Naive thymus-derived CD8-positive, alpha-beta T cell (primary cell): Measurements from ENCODE around the gene DRAM1. TPM values are rescaled to one million over a fixed set of nuclear protein-coding genes. Genes with fewer than 3 reads are reported as not detected.

Experiments
- ATAC-seq, 2 donors: fragments of 150-1000 bp; cut with Tn5 transposase in 1 of 2; sonication (Bioruptor Pico), chemical (Tn5 transposase) in 1 of 2; 1 replicate in 1 of 2; 2 replicates in 1 of 2; pipeline ENCODE4 v1.10.0; 2021; ENCODE audit warnings: mild to moderate bottlenecking in 2 of 2, moderate library complexity in 2 of 2
- POLR2A ChIA-PET: fragments of 350-600 bp; sonication (Branson Sonifier 250); formaldehyde crosslinking; loops from one replicate; lab custom pipeline; 2021; ENCODE audit warnings: antibody characterized with exemption; lab: Charles Lee
- DNase-seq, 10 donors: peaks; one replicate each; pipeline versions ENCODE4 v3.0.0 to v3.0.0-alpha.2; 2020 to 2022
- H3K27ac Mint-ChIP-seq, 10 donors: one replicate each; pipeline ENCODE4 v1.8.0; 2020 to 2022; ENCODE audit warnings: mild to moderate bottlenecking in 10 of 10, mixed read lengths in 10 of 10, moderate library complexity in 4 of 10, inconsistent platforms in 1 of 10
- H3K27me3 Mint-ChIP-seq, 5 donors: one replicate each; pipeline ENCODE4 v1.8.0; 2021 to 2022; ENCODE audit warnings: mixed read lengths in 5 of 5
- H3K36me3 Mint-ChIP-seq, 3 donors: one replicate each; pipeline ENCODE4 v1.8.0; 2020 to 2022; ENCODE audit warnings: mixed read lengths in 3 of 3, mild to moderate bottlenecking in 2 of 3, inconsistent platforms in 1 of 3
- H3K4me1 Mint-ChIP-seq, 4 donors: one replicate each; pipeline ENCODE4 v1.8.0; 2021 to 2022; ENCODE audit warnings: mixed read lengths in 4 of 4
- H3K4me3 Mint-ChIP-seq, 10 donors: one replicate each; pipeline ENCODE4 v1.8.0; 2020 to 2022; ENCODE audit warnings: mild to moderate bottlenecking in 10 of 10, mixed read lengths in 10 of 10, moderate library complexity in 6 of 10, inconsistent platforms in 1 of 10
- H3K9me3 Mint-ChIP-seq, 9 donors: one replicate each; pipeline ENCODE4 v1.8.0; 2020 to 2022; ENCODE audit warnings: mixed read lengths in 9 of 9, mild to moderate bottlenecking in 3 of 9, inconsistent platforms in 1 of 9, moderate library complexity in 1 of 9
- polyA plus RNA-seq, 3 donors: library from polyadenylated mRNA; unstranded; fragments of 300-500 nt; fragmentation: Illumina TruSeq; gene quantifications; one replicate each; pipeline ENCODE4 v1.2.3, GENCODE V29; 2021
- total RNA-seq, 8 experiments: library from RNA in 2 of 8; stranded (reverse) in 2 of 8; gene quantifications; one replicate each; pipeline ENCODE4 v1.2.3 and lab custom pipeline; 2021 to 2026

DRAM1 gene
- total and polyA plus RNA-seq, 5 experiments from 2014 or later = 1.2 to 3.3 (median 1.6) TPM

- H3K27ac Mint-ChIP-seq = peak overlapping the region in 2 of 10 donors; percentile 18 to 47
- H3K9me3 Mint-ChIP-seq = no peaks in the 10 kb centered on the region
- ATAC-seq (no peak), DNase-seq (no peak)
- H3K27me3 Mint-ChIP-seq = peaks cover 0 to 9% (median 1%) of the 10 kb centered on the region in 5 donors
- no peak overlapping the region for H3K4me3 Mint-ChIP-seq
- H3K36me3 Mint-ChIP-seq = no peaks in the 10 kb centered on the region
- H3K4me1 Mint-ChIP-seq = peaks cover 0 to 4% (median 0%) of the 10 kb centered on the region in 4 donors
- POLR2A ChIA-PET = no interaction called here
Observed at GRCh38 chr12:101924618-101925017, 47.2 kb downstream of the DRAM1 start.

GRCh38 chr12:101925361-101925760, 48.0 kb downstream of the DRAM1 start:
- Mint-ChIP-seq H3K27me3 (peaks cover 0 to 10% (median 1%) of the 10 kb centered on the region in 5 donors), H3K9me3 (no peaks in the 10 kb centered on the region), H3K4me1 (peaks cover 0 to 4% (median 0%) of the 10 kb centered on the region in 4 donors), H3K4me3 (no peak overlapping the region), H3K36me3 (no peaks in the 10 kb centered on the region), H3K27ac (no peak overlapping the region)
- POLR2A ChIA-PET = no interaction called here
- DNase-seq = no peak
- ATAC-seq = no peak

GRCh38 chr12:101925935-101926334, 48.6 kb downstream of the DRAM1 start:
- ATAC-seq (no peak), DNase-seq (no peak)
- no peaks in the 10 kb centered on the region for H3K36me3 Mint-ChIP-seq
- peaks cover 0 to 7% (median 0%) of the 10 kb centered on the region in 4 donors for H3K4me1 Mint-ChIP-seq
- H3K27ac Mint-ChIP-seq = no peak overlapping the region
- POLR2A ChIA-PET = no interaction called here
- no peaks in the 10 kb centered on the region for H3K9me3 Mint-ChIP-seq
- H3K4me3 Mint-ChIP-seq = no peak overlapping the region
- H3K27me3 Mint-ChIP-seq = peaks cover 0 to 12% (median 4%) of the 10 kb centered on the region in 5 donors

GRCh38 chr12:101927036-101927435, 49.7 kb downstream of the DRAM1 start:
- peaks cover 0 to 17% (median 0%) of the 10 kb centered on the region in 4 donors for H3K4me1 Mint-ChIP-seq
- H3K27me3 Mint-ChIP-seq = peaks cover 0 to 12% (median 4%) of the 10 kb centered on the region in 5 donors
- H3K36me3 Mint-ChIP-seq = no peaks in the 10 kb centered on the region
- no peak for ATAC-seq
- H3K27ac Mint-ChIP-seq = no peak overlapping the region
- no peak for DNase-seq
- no peaks in the 10 kb centered on the region for H3K9me3 Mint-ChIP-seq
- POLR2A ChIA-PET = no interaction called here
- no peak overlapping the region for H3K4me3 Mint-ChIP-seq

- Mint-ChIP-seq H3K36me3 (no peaks in the 10 kb centered on the region), H3K4me3 (peak overlapping the region in 1 of 10 donors; percentile 39), H3K9me3 (no peaks in the 10 kb centered on the region), H3K27ac (no peak overlapping the region), H3K4me1 (peaks cover 0 to 20% (median 0%) of the 10 kb centered on the region in 4 donors), H3K27me3 (peaks cover 0 to 12% (median 4%) of the 10 kb centered on the region in 5 donors)
- POLR2A ChIA-PET = no interaction called here
- ATAC-seq (no peak), DNase-seq (no peak)
Observed at GRCh38 chr12:101927999-101928398, 50.6 kb downstream of the DRAM1 start.

GRCh38 chr12:101928556-101928955, 51.2 kb downstream of the DRAM1 start:
- Mint-ChIP-seq H3K27me3 (peaks cover 0 to 12% (median 4%) of the 10 kb centered on the region in 5 donors), H3K36me3 (no peaks in the 10 kb centered on the region), H3K4me1 (peaks cover 0 to 24% (median 0%) of the 10 kb centered on the region in 4 donors), H3K4me3 (no peak overlapping the region), H3K27ac (no peak overlapping the region), H3K9me3 (no peaks in the 10 kb centered on the region)
- DNase-seq = no peak
- POLR2A ChIA-PET = no interaction called here
- ATAC-seq = no peak

GRCh38 chr12:101929365-101930041, 52.1 kb downstream of the DRAM1 start:
- Mint-ChIP-seq H3K4me1 (peaks cover 0 to 30% (median 0%) of the 10 kb centered on the region in 4 donors), H3K4me3 (no peak overlapping the region), H3K36me3 (no peaks in the 10 kb centered on the region), H3K27ac (no peak overlapping the region), H3K27me3 (peaks cover 0 to 12% (median 4%) of the 10 kb centered on the region in 5 donors), H3K9me3 (no peaks in the 10 kb centered on the region)
- ATAC-seq (no peak), DNase-seq (no peak)
- POLR2A ChIA-PET = no interaction called here

- POLR2A ChIA-PET = no interaction called here
- peaks cover 0 to 12% (median 4%) of the 10 kb centered on the region in 5 donors for H3K27me3 Mint-ChIP-seq
Observed at GRCh38 chr12:101931498-101932326, 54.3 kb downstream of the DRAM1 start.

GRCh38 chr12:101933866-101934514, 56.6 kb downstream of the DRAM1 start:
- H3K4me1 Mint-ChIP-seq = peaks cover 0 to 45% (median 0%) of the 10 kb centered on the region in 4 donors
- no peak overlapping the region for H3K4me3 Mint-ChIP-seq
- POLR2A ChIA-PET = no interaction called here
- H3K27me3 Mint-ChIP-seq = peaks cover 0 to 17% (median 3%) of the 10 kb centered on the region in 5 donors
- H3K36me3 Mint-ChIP-seq = no peaks in the 10 kb centered on the region
- H3K27ac Mint-ChIP-seq = no peak overlapping the region
- DNase-seq = no peak
- ATAC-seq = no peak
- H3K9me3 Mint-ChIP-seq = no peaks in the 10 kb centered on the region

More at GRCh38 chr12:101931498-101932326, 54.3 kb downstream of the DRAM1 start:
- Mint-ChIP-seq H3K4me3 (peak overlapping the region in 1 of 10 donors; percentile 6), H3K36me3 (no peaks in the 10 kb centered on the region), H3K27ac (peak overlapping the region in 1 of 10 donors; percentile 56), H3K9me3 (no peaks in the 10 kb centered on the region), H3K4me1 (peaks cover 0 to 48% (median 0%) of the 10 kb centered on the region in 4 donors)
- no peak for DNase-seq
- no peak for ATAC-seq

GRCh38 chr12:101935890-101936746, 58.7 kb downstream of the DRAM1 start:
- Mint-ChIP-seq H3K4me3 (no peak overlapping the region), H3K27ac (no peak overlapping the region), H3K27me3 (peaks cover 2 to 15% (median 5%) of the 10 kb centered on the region in 5 donors), H3K9me3 (no peaks in the 10 kb centered on the region), H3K36me3 (no peaks in the 10 kb centered on the region), H3K4me1 (peaks cover 0 to 46% (median 0%) of the 10 kb centered on the region in 4 donors)
- DNase-seq (no peak), ATAC-seq (no peak)
- POLR2A ChIA-PET = no interaction called here

- Mint-ChIP-seq H3K9me3 (no peaks in the 10 kb centered on the region), H3K4me1 (peaks cover 0 to 31% (median 0%) of the 10 kb centered on the region in 4 donors), H3K27ac (peak overlapping the region in 1 of 10 donors; percentile 9), H3K27me3 (peaks cover 2 to 20% (median 5%) of the 10 kb centered on the region in 5 donors), H3K4me3 (no peak overlapping the region), H3K36me3 (no peaks in the 10 kb centered on the region)
- POLR2A ChIA-PET = no interaction called here
- DNase-seq (no peak), ATAC-seq (no peak)
Observed at GRCh38 chr12:101939306-101939705, 61.9 kb downstream of the DRAM1 start.

- DNase-seq = peak; percentile 14 to 74 (median 54)
- Mint-ChIP-seq H3K4me1 (peaks cover 0 to 29% (median 0%) of the 10 kb centered on the region in 4 donors), H3K4me3 (no peak overlapping the region), H3K27me3 (peaks cover 2 to 20% (median 5%) of the 10 kb centered on the region in 5 donors), H3K9me3 (no peaks in the 10 kb centered on the region), H3K27ac (peak overlapping the region in 2 of 10 donors; percentile 9 to 67), H3K36me3 (no peaks in the 10 kb centered on the region)
- POLR2A ChIA-PET = no interaction called here
- ATAC-seq = peak; percentile 62 to 72
Observed at GRCh38 chr12:101939856-101940265, 62.5 kb downstream of the DRAM1 start.
